Panc1 (cell line): Measurements from ENCODE around the gene ELAVL1.

Experiments used
- POLR2AphosphoS5 ChIP-seq: IDR thresholded peaks from 2 replicates; pipeline ENCODE4 v1.6.1; 2012; ENCODE audit warnings: mild to moderate bottlenecking, low read depth, low read length, moderate library complexity
- REST ChIP-seq, 2 experiments: IDR thresholded peaks; 2 replicates each; pipeline ENCODE4 v1.6.1; 2011 to 2012; ENCODE audit warnings: low read depth in 2 of 2, control low read depth in 1 of 2, low read length in 1 of 2, mild to moderate bottlenecking in 1 of 2, moderate library complexity in 1 of 2; ENCODE audit not compliant: insufficient read depth in 1 of 2
- SIN3A ChIP-seq: IDR thresholded peaks from 2 replicates; pipeline ENCODE4 v1.6.1; 2012; ENCODE audit warnings: low read depth, mild to moderate bottlenecking, low read length, moderate library complexity, borderline replicate concordance; ENCODE audit not compliant: insufficient read depth
- TF ChIP-seq, protein P1 (sequence below): fragments of 450-650 bp; IDR thresholded peaks from 2 replicates; pipeline ENCODE4 v1.5.1; 2017; ENCODE audit warnings: mild to moderate bottlenecking

GRCh38 chr19:7975037-7975436, 30.4 kb downstream of the ELAVL1 start:
- TF ChIP-seq, protein P1, sequence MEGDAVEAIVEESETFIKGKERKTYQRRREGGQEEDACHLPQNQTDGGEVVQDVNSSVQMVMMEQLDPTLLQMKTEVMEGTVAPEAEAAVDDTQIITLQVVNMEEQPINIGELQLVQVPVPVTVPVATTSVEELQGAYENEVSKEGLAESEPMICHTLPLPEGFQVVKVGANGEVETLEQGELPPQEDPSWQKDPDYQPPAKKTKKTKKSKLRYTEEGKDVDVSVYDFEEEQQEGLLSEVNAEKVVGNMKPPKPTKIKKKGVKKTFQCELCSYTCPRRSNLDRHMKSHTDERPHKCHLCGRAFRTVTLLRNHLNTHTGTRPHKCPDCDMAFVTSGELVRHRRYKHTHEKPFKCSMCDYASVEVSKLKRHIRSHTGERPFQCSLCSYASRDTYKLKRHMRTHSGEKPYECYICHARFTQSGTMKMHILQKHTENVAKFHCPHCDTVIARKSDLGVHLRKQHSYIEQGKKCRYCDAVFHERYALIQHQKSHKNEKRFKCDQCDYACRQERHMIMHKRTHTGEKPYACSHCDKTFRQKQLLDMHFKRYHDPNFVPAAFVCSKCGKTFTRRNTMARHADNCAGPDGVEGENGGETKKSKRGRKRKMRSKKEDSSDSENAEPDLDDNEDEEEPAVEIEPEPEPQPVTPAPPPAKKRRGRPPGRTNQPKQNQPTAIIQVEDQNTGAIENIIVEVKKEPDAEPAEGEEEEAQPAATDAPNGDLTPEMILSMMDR: no peak
- TF ChIP-seq POLR2AphosphoS5: no peak
- no peak for TF ChIP-seq SIN3A
- no peak for TF ChIP-seq REST (IDR thresholded peaks at IDR 0.05; ENCODE audit: insufficient read depth in 1 of 2, low read depth in 2 of 2, low read length in 1 of 2)
